ENCODE measurements around the gene THRA. TPM values are rescaled to one million over a fixed set of nuclear protein-coding genes. Genes with fewer than 3 reads are reported as not detected.

The THRA gene
- total and polyA plus RNA-seq, 9 of the 15 experiments (the other 6 are each of a cell fraction or from before 2014, with no cell fraction given) = 0.34 to 23.4 (median 12.7) TPM

GRCh38 chr17:40111221-40112128 is 48.7 kb downstream of the THRA start (continued):
- TF ChIP-seq NFIC (IDR thresholded peaks at IDR 0.05) (peak; percentile 62), HNRNPH1 (optimal IDR thresholded peaks at IDR 0.05; ENCODE audit: low read depth, low read length) (no peak), EGR1 (conservative IDR thresholded peaks at IDR 0.05) (peak; percentile 86), SIN3A (IDR thresholded peaks at IDR 0.05; ENCODE audit: borderline replicate concordance in 2 of 2, control insufficient read depth in 1 of 2, low read depth in 2 of 2, low read length in 2 of 2) (no peak), REST (IDR thresholded peaks at IDR 0.05; ENCODE audit: borderline replicate concordance) (peak; percentile 93), REST (CRISPR knock-in tag; IDR thresholded peaks at IDR 0.05; ENCODE audit: low read depth) (0 out of 2 replicates have a peak, but pooled peaks have one; percentile 31), POLR2AphosphoS2 (IDR thresholded peaks at IDR 0.05; ENCODE audit: low read length) (no peak), ZBTB26 (CRISPR knock-in tag; IDR thresholded peaks at IDR 0.05) (peak; percentile 5; the same call in 1 of the 2 replicates), ZNF280A (IDR thresholded peaks at IDR 0.05; ENCODE audit: low read depth, partially characterized antibody) (no peak), RCOR1 (IDR thresholded peaks at IDR 0.05; ENCODE audit: borderline replicate concordance in 1 of 2, low read depth in 2 of 2, low read length in 2 of 2) (peak in 1 of 2 experiments; percentile 82; a peak in 2 of 4 replicates), KDM1A (IDR thresholded peaks at IDR 0.05) (peak in 1 of 2 experiments; percentile 95; a peak in 2 of 4 replicates), ZNF324 (CRISPR knock-in tag; IDR thresholded peaks at IDR 0.05) (no peak), SMARCE1 (IDR thresholded peaks at IDR 0.05) (peak; percentile 87), DACH1 (IDR thresholded peaks at IDR 0.05; ENCODE audit: partially characterized antibody) (no peak), DDX20 (tag; IDR thresholded peaks at IDR 0.05; ENCODE audit: low read depth) (no peak), HDAC2 (IDR thresholded peaks at IDR 0.05) (peak; percentile 91), CCNT2 (IDR thresholded peaks at IDR 0.05; ENCODE audit: borderline replicate concordance, extremely low read depth, insufficient read length, low read depth, low read length) (peak; percentile 34)

All from K562 (cell line).